H1 (cell line): ENCODE results near the gene WNT2. TPM values are rescaled to one million over a fixed set of nuclear protein-coding genes. Genes with fewer than 3 reads are reported as not detected.

Experiments
- GABPA ChIP-seq: IDR thresholded peaks from 2 replicates; pipeline ENCODE4 v1.6.1; 2011; ENCODE audit warnings: mild to moderate bottlenecking, low read length, moderate library complexity, borderline replicate concordance; ENCODE audit not compliant: insufficient read depth
- NRF1 ChIP-seq: IDR thresholded peaks from 2 replicates; pipeline ENCODE4 v1.6.1; 2011; ENCODE audit warnings: mild to moderate bottlenecking, low read depth, low read length, improper control_type of control experiment
- RBBP5 ChIP-seq: IDR thresholded peaks from 2 replicates; pipeline ENCODE4 v1.7.1; 2012; ENCODE audit warnings: low read depth, mild to moderate bottlenecking, inconsistent platforms, low read length, moderate library complexity, borderline replicate concordance
- RFX5 ChIP-seq: IDR thresholded peaks from 2 replicates; pipeline ENCODE4 v1.6.1; 2011; ENCODE audit warnings: low read depth, low read length, improper control_type of control experiment, borderline replicate concordance
- SIRT6 ChIP-seq: IDR thresholded peaks from one replicate; pipeline ENCODE4 v1.7.1; 2012; ENCODE audit warnings: low read length, inconsistent platforms
- SP4 ChIP-seq: IDR thresholded peaks from 2 replicates; pipeline ENCODE4 v1.6.1; 2012; ENCODE audit warnings: low read length, inconsistent platforms
- TAF7 ChIP-seq: optimal IDR thresholded peaks from 2 replicates; pipeline ENCODE3; 2011; ENCODE audit warnings: low read depth, mild to moderate bottlenecking, inconsistent platforms, low read length, moderate library complexity, borderline replicate concordance
- TCF12 ChIP-seq: IDR thresholded peaks from 2 replicates; pipeline ENCODE4 v1.6.1; 2011; ENCODE audit warnings: low read depth, mild to moderate bottlenecking, low read length
- polyA plus RNA-seq, 7 experiments: library from polyadenylated mRNA; depleted of rRNA in 3 of 7; stranded (reverse) in 5 of 7; unstranded in 2 of 7; fragments of >200 nt in 5 of 7; fragments of 200-250 nt in 2 of 7; gene quantifications; 1 replicate in 5 of 7; 2 replicates in 1 of 7; 4 replicates in 1 of 7; pipeline versions ENCODE4 v1.2.1 to v1.2.3, GENCODE V29; 2011 to 2013; ENCODE audit warnings: missing spikeins in 2 of 7, mixed read lengths in 2 of 7
- total RNA-seq: library from RNA; stranded (reverse); fragmentation: NEBNext Ultra II Directional; extraction: Animal tissue kit (Norgen Biotek cat#: 25700); gene quantifications from 2 replicates; pipeline ENCODE4 v1.2.1, GENCODE V29; 2021
- TF ChIP-seq, protein P1 (sequence below): fragments of 300-600 bp; sonication (generic); IDR thresholded peaks from 2 replicates; pipeline ENCODE4 v1.7.1; 2012; ENCODE audit warnings: low read length, moderate library complexity, mild to moderate bottlenecking, inconsistent platforms; ENCODE audit not compliant: insufficient replicate concordance

WNT2 gene
- total and polyA plus RNA-seq, 2 of the 8 experiments (the other 6 are each of a cell fraction or from before 2014, with no cell fraction given): not detected

DNA sequence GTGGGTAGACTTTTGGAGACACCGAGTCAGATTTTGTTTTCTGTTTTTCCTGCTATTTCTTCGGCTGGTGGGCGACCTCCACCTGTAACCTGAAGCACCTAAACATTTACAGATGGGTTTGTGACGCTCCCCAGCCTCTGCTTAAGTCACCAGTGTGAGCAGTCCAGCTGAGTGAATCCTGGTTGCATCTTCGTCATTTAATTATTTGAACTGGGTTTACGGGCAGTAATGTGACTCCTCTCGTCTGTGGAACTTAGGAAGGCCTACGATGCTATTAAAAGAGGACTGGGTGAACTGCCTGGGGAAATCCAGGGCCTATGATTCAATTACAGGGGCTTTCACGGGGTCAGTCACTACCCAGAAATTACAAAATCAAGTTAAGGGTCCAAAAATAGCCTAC, 52.5 kb downstream of the WNT2 start (continued):
- TF ChIP-seq, protein P1, sequence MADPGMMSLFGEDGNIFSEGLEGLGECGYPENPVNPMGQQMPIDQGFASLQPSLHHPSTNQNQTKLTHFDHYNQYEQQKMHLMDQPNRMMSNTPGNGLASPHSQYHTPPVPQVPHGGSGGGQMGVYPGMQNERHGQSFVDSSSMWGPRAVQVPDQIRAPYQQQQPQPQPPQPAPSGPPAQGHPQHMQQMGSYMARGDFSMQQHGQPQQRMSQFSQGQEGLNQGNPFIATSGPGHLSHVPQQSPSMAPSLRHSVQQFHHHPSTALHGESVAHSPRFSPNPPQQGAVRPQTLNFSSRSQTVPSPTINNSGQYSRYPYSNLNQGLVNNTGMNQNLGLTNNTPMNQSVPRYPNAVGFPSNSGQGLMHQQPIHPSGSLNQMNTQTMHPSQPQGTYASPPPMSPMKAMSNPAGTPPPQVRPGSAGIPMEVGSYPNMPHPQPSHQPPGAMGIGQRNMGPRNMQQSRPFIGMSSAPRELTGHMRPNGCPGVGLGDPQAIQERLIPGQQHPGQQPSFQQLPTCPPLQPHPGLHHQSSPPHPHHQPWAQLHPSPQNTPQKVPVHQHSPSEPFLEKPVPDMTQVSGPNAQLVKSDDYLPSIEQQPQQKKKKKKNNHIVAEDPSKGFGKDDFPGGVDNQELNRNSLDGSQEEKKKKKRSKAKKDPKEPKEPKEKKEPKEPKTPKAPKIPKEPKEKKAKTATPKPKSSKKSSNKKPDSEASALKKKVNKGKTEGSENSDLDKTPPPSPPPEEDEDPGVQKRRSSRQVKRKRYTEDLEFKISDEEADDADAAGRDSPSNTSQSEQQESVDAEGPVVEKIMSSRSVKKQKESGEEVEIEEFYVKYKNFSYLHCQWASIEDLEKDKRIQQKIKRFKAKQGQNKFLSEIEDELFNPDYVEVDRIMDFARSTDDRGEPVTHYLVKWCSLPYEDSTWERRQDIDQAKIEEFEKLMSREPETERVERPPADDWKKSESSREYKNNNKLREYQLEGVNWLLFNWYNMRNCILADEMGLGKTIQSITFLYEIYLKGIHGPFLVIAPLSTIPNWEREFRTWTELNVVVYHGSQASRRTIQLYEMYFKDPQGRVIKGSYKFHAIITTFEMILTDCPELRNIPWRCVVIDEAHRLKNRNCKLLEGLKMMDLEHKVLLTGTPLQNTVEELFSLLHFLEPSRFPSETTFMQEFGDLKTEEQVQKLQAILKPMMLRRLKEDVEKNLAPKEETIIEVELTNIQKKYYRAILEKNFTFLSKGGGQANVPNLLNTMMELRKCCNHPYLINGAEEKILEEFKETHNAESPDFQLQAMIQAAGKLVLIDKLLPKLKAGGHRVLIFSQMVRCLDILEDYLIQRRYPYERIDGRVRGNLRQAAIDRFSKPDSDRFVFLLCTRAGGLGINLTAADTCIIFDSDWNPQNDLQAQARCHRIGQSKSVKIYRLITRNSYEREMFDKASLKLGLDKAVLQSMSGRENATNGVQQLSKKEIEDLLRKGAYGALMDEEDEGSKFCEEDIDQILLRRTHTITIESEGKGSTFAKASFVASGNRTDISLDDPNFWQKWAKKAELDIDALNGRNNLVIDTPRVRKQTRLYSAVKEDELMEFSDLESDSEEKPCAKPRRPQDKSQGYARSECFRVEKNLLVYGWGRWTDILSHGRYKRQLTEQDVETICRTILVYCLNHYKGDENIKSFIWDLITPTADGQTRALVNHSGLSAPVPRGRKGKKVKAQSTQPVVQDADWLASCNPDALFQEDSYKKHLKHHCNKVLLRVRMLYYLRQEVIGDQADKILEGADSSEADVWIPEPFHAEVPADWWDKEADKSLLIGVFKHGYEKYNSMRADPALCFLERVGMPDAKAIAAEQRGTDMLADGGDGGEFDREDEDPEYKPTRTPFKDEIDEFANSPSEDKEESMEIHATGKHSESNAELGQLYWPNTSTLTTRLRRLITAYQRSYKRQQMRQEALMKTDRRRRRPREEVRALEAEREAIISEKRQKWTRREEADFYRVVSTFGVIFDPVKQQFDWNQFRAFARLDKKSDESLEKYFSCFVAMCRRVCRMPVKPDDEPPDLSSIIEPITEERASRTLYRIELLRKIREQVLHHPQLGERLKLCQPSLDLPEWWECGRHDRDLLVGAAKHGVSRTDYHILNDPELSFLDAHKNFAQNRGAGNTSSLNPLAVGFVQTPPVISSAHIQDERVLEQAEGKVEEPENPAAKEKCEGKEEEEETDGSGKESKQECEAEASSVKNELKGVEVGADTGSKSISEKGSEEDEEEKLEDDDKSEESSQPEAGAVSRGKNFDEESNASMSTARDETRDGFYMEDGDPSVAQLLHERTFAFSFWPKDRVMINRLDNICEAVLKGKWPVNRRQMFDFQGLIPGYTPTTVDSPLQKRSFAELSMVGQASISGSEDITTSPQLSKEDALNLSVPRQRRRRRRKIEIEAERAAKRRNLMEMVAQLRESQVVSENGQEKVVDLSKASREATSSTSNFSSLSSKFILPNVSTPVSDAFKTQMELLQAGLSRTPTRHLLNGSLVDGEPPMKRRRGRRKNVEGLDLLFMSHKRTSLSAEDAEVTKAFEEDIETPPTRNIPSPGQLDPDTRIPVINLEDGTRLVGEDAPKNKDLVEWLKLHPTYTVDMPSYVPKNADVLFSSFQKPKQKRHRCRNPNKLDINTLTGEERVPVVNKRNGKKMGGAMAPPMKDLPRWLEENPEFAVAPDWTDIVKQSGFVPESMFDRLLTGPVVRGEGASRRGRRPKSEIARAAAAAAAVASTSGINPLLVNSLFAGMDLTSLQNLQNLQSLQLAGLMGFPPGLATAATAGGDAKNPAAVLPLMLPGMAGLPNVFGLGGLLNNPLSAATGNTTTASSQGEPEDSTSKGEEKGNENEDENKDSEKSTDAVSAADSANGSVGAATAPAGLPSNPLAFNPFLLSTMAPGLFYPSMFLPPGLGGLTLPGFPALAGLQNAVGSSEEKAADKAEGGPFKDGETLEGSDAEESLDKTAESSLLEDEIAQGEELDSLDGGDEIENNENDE: no peak
- TF ChIP-seq RFX5 (no peak), SIRT6 (no peak), TAF7 (no peak), NRF1 (no peak), RBBP5 (no peak), GABPA (no peak), SP4 (no peak), TCF12 (no peak)
